Dermis blood vessel endothelial cell (primary cell): ENCODE data around the gene ADGRL3. TPM values are rescaled to one million over a fixed set of nuclear protein-coding genes. Genes with fewer than 3 reads are reported as not detected.

Source experiments
- DNase-seq: peaks from one replicate; pipeline ENCODE4 v3.0.0; 2010
- total RNA-seq: library from RNA; depleted of rRNA; stranded (reverse); fragments of >200 nt; gene quantifications from 2 replicates; pipeline ENCODE4 v1.2.3, GENCODE V29; 2014

ADGRL3 gene
- total RNA-seq, 1 donor from 2014 or later = under 0.01 TPM

- no peak for DNase-seq
These were observed 228.8 kb downstream of the ADGRL3 start for GRCh38 chr4:61428950-61429349.

- no peak for DNase-seq
These were observed 231.0 kb downstream of the ADGRL3 start for GRCh38 chr4:61431131-61431530.

DNA sequence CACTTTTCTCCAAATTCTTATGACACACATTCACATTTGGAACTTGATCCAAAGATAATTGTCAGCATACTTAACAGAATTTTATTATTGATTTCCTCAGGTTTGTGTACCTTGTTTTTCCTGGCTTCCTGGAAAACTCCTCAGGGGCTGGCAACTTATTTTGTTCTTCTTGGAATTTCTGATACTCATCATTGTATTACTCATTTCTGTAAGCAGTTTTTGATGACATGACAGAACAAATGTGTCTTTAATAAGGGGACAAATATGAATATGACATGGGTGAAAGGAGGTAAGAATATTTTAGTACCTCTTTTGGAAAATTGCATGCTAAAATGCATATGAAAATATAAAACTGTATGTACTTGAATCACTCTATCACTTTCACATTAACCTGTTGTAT, 237.8 kb downstream of the ADGRL3 start:
- DNase-seq = no peak

DNA sequence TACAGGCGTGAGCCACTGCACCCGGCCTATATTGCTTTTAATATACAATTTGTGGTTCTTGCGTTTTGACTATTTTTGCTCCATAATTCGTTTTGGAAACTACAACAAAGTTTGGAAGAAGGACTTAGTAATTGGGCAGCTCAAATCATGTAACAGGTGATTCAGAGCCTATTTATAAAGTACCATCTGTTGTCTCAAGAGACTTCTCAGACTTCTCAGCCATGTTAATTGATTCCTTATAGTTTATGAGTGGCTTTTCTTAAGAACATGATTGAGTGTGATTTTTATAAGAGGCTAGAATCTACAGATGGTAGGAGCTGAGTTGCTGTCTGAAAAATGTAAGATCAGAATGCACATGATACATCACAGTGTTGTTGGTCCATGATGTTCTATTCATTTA, 240.2 kb downstream of the ADGRL3 start:
- no peak for DNase-seq

DNA sequence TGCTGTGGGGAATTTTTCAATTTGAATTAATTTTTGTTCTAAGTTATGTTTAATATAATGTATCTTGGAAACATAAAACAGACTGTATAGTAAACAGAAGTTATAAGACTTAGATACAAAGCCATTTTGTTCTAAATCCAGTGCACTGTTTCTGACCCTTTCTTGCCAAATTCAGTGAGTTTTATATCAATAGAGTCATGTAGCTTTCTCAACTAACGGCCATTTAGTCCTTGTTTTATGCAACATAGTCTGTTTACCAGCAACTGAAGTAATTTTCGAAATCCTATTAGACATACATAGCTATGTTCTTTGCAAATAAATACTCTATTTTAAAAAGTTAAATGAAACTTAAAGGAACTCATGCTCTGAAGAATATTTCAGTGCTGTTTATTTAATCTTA, 242.8 kb downstream of the ADGRL3 start:
- DNase-seq = no peak

- no peak for DNase-seq
These were observed 243.8 kb downstream of the ADGRL3 start for GRCh38 chr4:61443813-61444510.

GRCh38 chr4:61445374-61446063, 245.4 kb downstream of the ADGRL3 start:
- no peak for DNase-seq

- DNase-seq = no peak
These were observed 246.8 kb downstream of the ADGRL3 start for GRCh38 chr4:61446941-61447340.

DNA sequence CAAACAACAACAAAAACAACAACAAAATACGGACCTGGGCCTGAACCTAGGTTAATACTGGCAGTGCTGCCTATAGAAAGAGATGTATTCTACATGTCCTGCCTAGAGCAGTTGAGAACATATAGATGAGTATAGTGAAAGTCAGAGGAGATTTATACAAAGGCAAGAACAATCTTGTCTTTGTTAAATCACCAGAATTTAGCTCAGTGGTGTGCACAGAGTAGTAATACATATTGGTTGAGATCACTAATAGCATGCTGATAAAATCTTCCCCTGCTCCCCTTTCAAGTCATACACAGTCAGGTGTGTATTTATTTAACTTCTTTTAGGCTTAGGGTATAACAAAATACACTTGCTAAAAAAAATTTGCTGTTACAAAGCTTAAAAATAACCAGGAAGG, 247.8 kb downstream of the ADGRL3 start:
- DNase-seq = no peak

GRCh38 chr4:61451935-61452334, 251.8 kb downstream of the ADGRL3 start:
- DNase-seq = no peak

- no peak for DNase-seq
These were observed 261.8 kb downstream of the ADGRL3 start for GRCh38 chr4:61461956-61462355.

GRCh38 chr4:61462451-61463326, 262.6 kb downstream of the ADGRL3 start:
- no peak for DNase-seq

- DNase-seq = no peak
These were observed 268.0 kb downstream of the ADGRL3 start for GRCh38 chr4:61468024-61468720.

DNA sequence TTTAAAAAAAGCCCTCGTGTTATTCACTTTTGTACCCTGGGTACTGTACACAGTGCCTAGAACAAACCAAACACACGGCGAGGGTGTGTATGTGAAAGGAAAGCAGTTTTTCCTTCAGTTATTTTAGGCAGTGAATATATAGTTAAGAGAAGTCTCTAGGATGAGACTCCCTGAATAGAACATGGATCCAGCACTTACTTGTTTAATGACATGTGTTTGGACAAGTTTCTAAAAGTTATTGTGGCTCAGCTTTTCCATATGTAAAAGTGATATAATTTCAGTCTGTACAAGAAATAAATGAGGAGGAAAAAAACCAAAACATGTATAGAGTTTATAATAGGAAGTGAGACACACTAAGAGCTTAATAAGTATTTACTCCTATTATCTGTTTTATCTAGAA, 273.2 kb downstream of the ADGRL3 start:
- no peak for DNase-seq

DNA sequence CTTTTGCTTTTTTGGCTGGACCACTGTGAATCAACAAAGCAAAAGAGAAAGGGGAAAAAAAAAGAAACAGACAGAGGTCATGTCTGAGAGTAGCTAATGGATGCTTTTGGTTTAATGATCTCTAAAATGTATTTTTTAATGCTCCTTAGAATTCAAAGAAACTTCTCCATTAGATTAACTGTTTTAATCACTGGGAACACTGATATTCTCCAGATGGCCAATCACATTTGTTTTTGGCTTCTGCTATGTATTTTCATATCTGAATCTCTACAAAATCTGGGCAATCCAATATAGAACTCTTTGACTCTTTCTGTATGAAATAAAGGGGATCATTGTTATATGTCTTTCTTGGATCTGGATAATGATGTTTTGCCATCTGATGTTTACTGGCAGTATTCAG, 278.2 kb downstream of the ADGRL3 start:
- no peak for DNase-seq

DNA sequence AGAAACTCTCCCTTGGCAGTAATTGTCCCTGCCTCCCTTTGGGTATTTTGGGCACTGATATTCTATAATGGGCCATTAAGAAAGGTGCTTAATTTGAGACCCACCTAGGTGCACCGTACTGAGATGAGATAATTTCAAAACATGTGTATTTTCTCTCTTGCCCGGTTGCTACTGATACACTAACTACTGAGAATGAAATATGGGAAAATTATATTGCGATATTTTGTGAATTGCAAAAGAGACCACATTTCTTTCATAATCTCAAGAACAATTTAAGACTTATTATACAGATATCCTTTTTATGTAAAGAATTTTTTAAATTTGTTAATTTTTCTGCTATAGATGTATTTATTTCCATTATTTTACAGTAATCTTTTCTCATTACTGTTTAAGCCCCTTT, 284.9 kb downstream of the ADGRL3 start:
- DNase-seq = no peak

DNA sequence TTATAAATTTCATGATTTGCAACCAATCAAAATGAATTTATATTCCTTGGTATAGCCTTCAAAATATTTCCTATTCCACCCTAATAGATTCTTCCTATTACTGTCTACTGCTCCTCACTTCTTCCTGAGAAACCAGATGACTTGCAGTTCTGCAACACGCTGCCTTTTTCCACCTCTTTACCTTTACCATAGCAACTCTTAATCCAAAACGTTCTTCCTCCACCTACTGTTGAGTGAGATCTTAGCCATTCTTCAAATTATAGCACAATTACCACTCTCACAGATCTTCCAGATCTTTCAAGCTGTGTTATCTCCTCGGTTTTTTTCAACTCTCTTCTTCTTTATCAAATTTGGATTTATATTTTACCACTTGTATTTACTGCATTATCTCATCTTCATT, 289.8 kb downstream of the ADGRL3 start:
- DNase-seq = no peak

DNA sequence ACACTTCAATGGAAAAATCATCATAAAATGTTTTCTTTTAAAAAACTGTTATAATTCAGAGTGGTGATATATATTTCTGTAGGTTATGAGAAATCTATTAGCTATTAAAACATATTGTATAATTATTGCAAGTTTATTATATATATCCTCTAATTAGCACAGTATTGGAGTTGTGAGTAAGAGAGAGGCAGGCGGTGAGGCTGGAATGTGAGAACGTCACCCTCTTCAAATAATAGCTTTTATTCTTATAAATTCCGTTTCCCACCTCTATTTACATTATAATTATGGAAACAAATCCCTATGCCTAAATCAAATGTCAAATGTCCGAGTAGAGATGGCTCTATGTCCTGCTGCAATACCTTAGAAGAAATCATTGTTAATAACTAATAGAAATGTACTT, 292.9 kb downstream of the ADGRL3 start:
- DNase-seq = no peak

DNA sequence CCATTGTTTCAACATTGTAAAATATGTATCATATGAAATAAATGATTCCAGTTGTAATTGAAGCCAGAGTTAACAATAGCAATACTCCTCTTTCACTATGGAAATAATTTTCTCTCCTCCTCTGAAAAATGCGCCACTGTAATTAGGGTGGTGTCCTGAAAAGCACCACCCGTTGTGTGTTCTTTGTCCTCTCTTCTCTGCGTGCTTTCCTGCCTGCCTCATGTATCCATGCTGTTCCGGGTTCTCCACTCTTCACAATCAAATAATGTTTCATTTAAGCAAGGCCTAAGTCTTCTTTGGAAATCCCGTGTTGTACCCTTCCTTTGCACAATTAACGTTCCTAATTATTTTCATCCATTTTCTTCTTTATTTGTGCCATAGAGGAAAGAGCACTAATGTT, 293.3 kb downstream of the ADGRL3 start:
- DNase-seq = no peak

DNA sequence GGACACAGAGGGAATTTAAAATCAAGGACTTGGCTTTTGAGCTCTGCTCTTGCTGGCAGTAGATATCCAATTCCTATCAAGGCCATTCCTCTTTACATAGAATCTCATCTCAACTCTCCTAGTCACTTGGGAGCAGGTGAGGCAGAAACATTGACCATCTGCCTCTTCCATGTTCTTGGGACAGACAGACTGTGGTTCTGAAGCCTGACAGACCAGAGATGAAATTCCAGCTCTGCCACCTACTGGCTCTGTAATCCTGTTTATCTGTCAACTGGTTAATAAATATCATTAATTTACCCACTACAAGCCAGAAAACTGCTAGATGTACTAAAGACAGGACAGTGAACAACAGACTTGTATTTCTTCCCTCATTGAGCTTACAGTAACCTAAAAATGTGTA, 300.8 kb downstream of the ADGRL3 start:
- no peak for DNase-seq

DNA sequence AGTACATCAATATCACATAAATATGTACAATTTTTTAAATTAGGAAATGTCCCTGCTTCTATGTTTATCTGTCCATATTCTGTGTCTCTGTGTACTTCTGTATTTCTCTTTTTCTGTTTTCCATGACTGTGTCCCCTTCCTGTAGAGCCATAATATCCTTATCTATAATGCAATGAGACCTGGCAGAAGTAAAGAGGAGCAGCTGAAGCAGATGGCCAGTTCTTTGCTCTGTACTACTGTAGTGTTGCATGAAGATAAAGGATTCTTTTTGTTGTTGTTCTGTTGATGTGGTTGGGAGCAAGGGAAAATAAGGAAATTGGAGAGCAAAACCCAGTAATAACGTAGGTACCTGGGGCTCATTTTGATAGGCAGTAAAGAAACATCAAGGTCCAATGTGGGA, 301.7 kb downstream of the ADGRL3 start:
- DNase-seq = no peak

DNA sequence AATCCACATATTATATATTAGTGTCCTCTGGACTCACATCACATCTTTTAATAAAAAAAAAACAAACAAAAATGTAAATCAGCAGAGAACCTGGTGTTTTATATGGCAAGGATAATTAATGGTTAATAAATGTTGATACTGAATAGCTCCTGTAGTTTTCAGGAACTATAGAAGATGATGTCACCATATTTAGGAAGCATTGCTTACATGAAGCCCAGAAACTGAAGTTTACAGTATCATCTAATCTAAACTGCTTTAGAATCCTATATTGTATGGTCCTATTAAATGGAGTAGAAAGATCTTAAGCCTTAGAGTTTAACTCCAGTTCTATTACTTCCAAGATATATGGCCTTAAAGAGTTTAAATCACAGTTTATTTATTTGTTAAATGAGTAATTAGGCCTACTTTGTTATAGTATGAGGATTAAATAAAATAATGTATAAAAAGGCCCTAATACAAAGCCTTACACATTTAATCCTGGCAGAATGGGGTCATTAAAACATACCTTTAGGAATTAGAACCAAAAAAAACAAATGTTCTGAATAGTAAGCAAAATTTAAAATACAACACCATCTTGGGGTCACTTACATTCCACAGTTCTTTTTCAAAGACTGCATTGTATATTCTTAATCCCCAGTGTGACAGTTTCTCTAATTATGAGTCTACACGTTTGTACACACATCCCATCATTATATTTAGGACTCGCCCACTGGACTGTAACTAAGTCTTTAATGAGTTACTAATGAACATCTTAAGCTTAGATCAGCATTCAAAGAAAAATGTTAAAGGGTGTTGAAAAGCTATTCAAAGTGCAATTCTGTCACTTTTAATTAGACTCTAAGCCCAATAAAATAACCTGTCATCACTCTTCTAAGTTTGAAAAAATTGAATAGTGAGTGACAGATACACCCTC, 305.9 kb downstream of the ADGRL3 start:
- DNase-seq = no peak
